PC-9 (cell line): ENCODE data around the gene MRPL1. TPM values are rescaled to one million over a fixed set of nuclear protein-coding genes. Genes with fewer than 3 reads are reported as not detected.

ENCODE experiments used
- BruUV-seq: library from RNA; stranded (reverse); fragments of 400-500 nt; replicated peaks from 2 replicates; lab custom pipeline; 2021; lab: Mats Ljungman, UMichigan
- CTCF ChIA-PET: fragments of 300-600 bp; sonication (Branson Sonifier 250); formaldehyde crosslinking; loops from one replicate; lab custom pipeline; 2022; ENCODE audit warnings: antibody characterized with exemption; lab: Charles Lee
- POLR2A ChIA-PET: fragments of 300-600 bp; sonication (Branson Sonifier 250); formaldehyde crosslinking; loops from one replicate; lab custom pipeline; 2022; ENCODE audit warnings: antibody characterized with exemption; ENCODE audit not compliant: unreplicated experiment; lab: Charles Lee
- DNase-seq, 2 experiments: peaks; one replicate each; pipeline versions ENCODE4 v3.0.0 to v3.0.0-alpha.2; 2015 to 2022; ENCODE audit warnings: mixed read lengths in 1 of 2
- H2AFZ ChIP-seq: fragments of 200-600 bp; sonication (generic); 2 replicates; pipeline ENCODE4 v1.8.1; 2017; ENCODE audit warnings: antibody characterized with exemption
- H3F3A ChIP-seq: fragments of 200-600 bp; sonication (generic); 2 replicates; pipeline ENCODE4 v1.8.1; 2017; ENCODE audit warnings: antibody characterized with exemption, mild to moderate bottlenecking, low read depth; ENCODE audit not compliant: insufficient read depth
- H3K27ac ChIP-seq: fragments of 200-600 bp; sonication (generic); 2 replicates; pipeline ENCODE4 v1.6.1; 2016; ENCODE audit warnings: mixed run types
- H3K27me3 ChIP-seq: fragments of 200-600 bp; sonication (generic); 2 replicates; pipeline ENCODE4 v1.6.1; 2016; ENCODE audit warnings: low read depth, mixed run types; ENCODE audit not compliant: insufficient read depth
- H3K36me3 ChIP-seq: fragments of 200-600 bp; sonication (generic); 2 replicates; pipeline ENCODE4 v1.6.1; 2016; ENCODE audit warnings: low read depth, mixed run types
- H3K4me1 ChIP-seq: fragments of 200-600 bp; sonication (generic); replicated peaks from 2 replicates; pipeline ENCODE4 v1.6.1; 2016; ENCODE audit warnings: mixed run types; ENCODE audit not compliant: insufficient read depth
- H3K4me2 ChIP-seq: fragments of 200-600 bp; sonication (generic); 2 replicates; pipeline ENCODE4 v1.6.1; 2017; ENCODE audit warnings: mixed run types
- H3K4me3 ChIP-seq: fragments of 200-600 bp; sonication (generic); 2 replicates; pipeline ENCODE4 v1.6.1; 2016; ENCODE audit warnings: mixed run types
- H3K79me2 ChIP-seq: fragments of 200-600 bp; sonication (generic); 2 replicates; pipeline ENCODE4 v1.6.1; 2017; ENCODE audit warnings: low read depth, mixed run types
- H3K9me2 ChIP-seq: fragments of 200-600 bp; sonication (generic); 2 replicates; pipeline ENCODE4 v1.8.1; 2017; ENCODE audit warnings: mild to moderate bottlenecking; ENCODE audit not compliant: insufficient read depth
- H3K9me3 ChIP-seq: fragments of 200-600 bp; sonication (generic); 2 replicates; pipeline ENCODE4 v1.8.1; 2016; ENCODE audit warnings: low read depth; ENCODE audit not compliant: insufficient read depth
- H4K20me1 ChIP-seq: fragments of 200-600 bp; sonication (generic); 2 replicates; pipeline ENCODE4 v1.8.1; 2017; ENCODE audit not compliant: insufficient read depth
- EZH2 ChIP-seq: fragments of 200-600 bp; sonication (generic); IDR thresholded peaks from 2 replicates; pipeline ENCODE4 v1.8.0; 2017; ENCODE audit warnings: antibody characterized with exemption, low read depth
- intact Hi-C: fragments of 100-400 bp; cut with micrococcal nuclease; formaldehyde crosslinking; loops from one replicate; pipeline ENCODE4 v1.10.0; 2022; ENCODE audit not compliant: unreplicated experiment
- total RNA-seq: library from RNA; stranded (reverse); gene quantifications from 2 replicates; pipeline ENCODE4 v1.2.3, GENCODE V29; 2021
- TF ChIP-seq, protein P1 (sequence below): fragments of 200-600 bp; sonication (generic); conservative IDR thresholded peaks from 2 replicates; pipeline ENCODE4 v1.6.1; 2017; ENCODE audit warnings: mixed run types, antibody characterized with exemption, mild to moderate bottlenecking, moderate library complexity

The MRPL1 gene
- total RNA-seq, 1 experiment from 2014 or later: 20.3 TPM

DNA sequence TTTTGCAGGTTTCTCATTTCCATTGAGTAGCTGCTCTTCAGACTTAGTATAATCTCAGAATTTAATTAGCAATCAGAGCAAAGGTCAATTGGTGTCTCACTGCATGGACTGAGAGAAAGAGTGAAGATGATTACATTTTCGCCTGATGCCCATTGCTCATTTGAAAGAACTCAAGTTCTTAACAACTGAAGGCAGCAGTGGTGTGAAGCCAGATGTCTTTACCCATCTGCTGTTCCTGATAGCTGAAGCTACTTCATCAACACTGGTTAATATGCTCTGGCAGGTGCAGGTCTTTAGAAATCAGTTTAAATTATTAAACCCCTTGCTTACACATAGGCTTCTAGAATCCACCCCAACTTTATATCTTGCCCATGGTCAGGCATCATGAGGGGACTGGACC is 130.0 kb downstream of the MRPL1 start:
- Histone ChIP-seq H3F3A (no peaks in the 10 kb centered on the region), H2AFZ (no peak overlapping the region), H3K27ac (no peak overlapping the region), H3K4me1 (no peaks in the 10 kb centered on the region), H3K79me2 (no peaks in the 10 kb centered on the region), H3K9me2 (no peaks in the 10 kb centered on the region), H3K4me3 (no peak overlapping the region), H3K36me3 (no peaks in the 10 kb centered on the region), H3K9me3 (no peaks in the 10 kb centered on the region), H3K27me3 (no peaks in the 10 kb centered on the region), H4K20me1 (no peaks in the 10 kb centered on the region), H3K4me2 (no peak overlapping the region)
- ChIA-PET POLR2A (interaction anchor here (0.6 kb wide), 1 partner anchor 13 kb away, joined by 3 read pairs; no protein-coding TSS in a partner anchor), CTCF (interaction anchor here (0.6 kb wide), 1 partner anchor 8 kb away, joined by 4 read pairs; no protein-coding TSS in a partner anchor)
- DNase-seq: no peak
- TF ChIP-seq EZH2: no peak
- TF ChIP-seq, protein P1, sequence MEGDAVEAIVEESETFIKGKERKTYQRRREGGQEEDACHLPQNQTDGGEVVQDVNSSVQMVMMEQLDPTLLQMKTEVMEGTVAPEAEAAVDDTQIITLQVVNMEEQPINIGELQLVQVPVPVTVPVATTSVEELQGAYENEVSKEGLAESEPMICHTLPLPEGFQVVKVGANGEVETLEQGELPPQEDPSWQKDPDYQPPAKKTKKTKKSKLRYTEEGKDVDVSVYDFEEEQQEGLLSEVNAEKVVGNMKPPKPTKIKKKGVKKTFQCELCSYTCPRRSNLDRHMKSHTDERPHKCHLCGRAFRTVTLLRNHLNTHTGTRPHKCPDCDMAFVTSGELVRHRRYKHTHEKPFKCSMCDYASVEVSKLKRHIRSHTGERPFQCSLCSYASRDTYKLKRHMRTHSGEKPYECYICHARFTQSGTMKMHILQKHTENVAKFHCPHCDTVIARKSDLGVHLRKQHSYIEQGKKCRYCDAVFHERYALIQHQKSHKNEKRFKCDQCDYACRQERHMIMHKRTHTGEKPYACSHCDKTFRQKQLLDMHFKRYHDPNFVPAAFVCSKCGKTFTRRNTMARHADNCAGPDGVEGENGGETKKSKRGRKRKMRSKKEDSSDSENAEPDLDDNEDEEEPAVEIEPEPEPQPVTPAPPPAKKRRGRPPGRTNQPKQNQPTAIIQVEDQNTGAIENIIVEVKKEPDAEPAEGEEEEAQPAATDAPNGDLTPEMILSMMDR: no peak
- intact Hi-C loops: no loop called here
- no TSS peak for BruUV-seq

DNA sequence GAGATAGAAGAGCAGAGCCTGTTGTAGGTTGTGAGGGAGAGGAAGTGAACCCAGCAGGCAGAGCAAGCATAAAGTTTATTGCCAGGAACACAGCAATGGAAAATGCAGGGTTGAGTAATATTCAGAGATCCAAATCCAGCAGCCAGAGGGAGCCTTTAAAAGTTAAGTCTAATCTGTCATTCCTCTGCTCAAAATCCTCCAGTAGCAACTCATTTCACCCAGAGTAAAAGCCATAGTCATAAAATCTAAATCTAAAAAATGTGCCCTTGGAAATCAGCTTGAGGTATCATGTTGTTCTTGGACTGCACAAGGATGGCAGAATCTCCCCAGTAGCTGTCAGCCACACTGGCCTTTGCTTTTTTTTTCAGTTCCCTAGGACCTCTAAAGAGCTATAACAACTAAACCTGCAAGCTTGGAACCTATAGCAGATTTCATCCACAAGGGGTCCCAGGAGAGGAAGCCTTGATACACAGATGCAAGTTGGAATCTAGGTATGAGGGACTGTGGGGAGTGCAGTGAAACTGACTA is 131.6 kb downstream of the MRPL1 start:
- BruUV-seq: no TSS peak
- H3K27ac ChIP-seq: no peak overlapping the region

DNA sequence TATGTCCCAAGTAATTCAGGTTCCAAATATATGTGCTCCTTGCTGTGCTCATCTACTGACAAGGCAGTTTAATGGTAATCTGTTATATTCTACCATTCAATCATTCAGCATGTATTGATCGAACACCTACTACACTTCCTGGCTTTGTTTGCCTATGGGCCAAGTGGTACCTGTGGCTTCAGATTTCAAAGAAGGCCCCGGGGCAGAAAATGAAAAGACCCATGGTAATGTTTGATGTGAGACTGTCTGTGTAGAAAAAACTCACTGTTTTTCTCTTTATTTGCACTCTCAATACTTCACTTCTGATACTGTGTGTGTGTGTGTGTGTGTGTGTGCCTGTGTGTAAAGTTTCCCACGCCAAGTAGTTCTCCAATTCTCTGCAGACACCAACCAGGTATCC is 133.4 kb downstream of the MRPL1 start:
- Histone ChIP-seq H3K27ac (no peak overlapping the region), H3K79me2 (no peaks in the 10 kb centered on the region), H3K4me1 (no peaks in the 10 kb centered on the region), H3K4me2 (no peak overlapping the region), H3K27me3 (no peaks in the 10 kb centered on the region), H4K20me1 (no peaks in the 10 kb centered on the region), H2AFZ (no peak overlapping the region), H3K4me3 (no peak overlapping the region), H3F3A (no peaks in the 10 kb centered on the region), H3K9me2 (no peaks in the 10 kb centered on the region), H3K36me3 (no peaks in the 10 kb centered on the region), H3K9me3 (no peaks in the 10 kb centered on the region)
- no peak for TF ChIP-seq EZH2
- TF ChIP-seq, protein P1: no peak
- ChIA-PET CTCF (no interaction called here), POLR2A (no interaction called here)
- no peak for DNase-seq
- no TSS peak for BruUV-seq
- intact Hi-C loops: no loop called here

More for the DNA sequence above, 131.6 kb downstream of the MRPL1 start:
- intact Hi-C loops: loop anchor here (1.0 kb wide), 1 partner anchor 523 kb away; no protein-coding TSS in a partner anchor
- peak in 1 of 2 experiments; percentile 16 for DNase-seq
- H3K36me3 ChIP-seq: no peaks in the 10 kb centered on the region
- no peaks in the 10 kb centered on the region for H3K9me2 ChIP-seq
- H3K4me3 ChIP-seq: no peak overlapping the region
- POLR2A ChIA-PET: interaction anchor here (0.5 to 0.6 kb wide), 2 partner anchors 69 to 178 kb away, joined by 3 to 16 read pairs; no protein-coding TSS in a partner anchor
- no peaks in the 10 kb centered on the region for H4K20me1 ChIP-seq
- H3F3A ChIP-seq: no peaks in the 10 kb centered on the region
- H3K9me3 ChIP-seq: no peaks in the 10 kb centered on the region
- H3K4me2 ChIP-seq: no peak overlapping the region
- CTCF ChIA-PET: interaction anchor here (1.0 kb wide), 1 partner anchor 27 kb away, joined by 3 read pairs; no protein-coding TSS in a partner anchor
- no peaks in the 10 kb centered on the region for H3K79me2 ChIP-seq
- TF ChIP-seq, protein P1: peak; percentile 66
- TF ChIP-seq EZH2: no peak
- no peaks in the 10 kb centered on the region for H3K4me1 ChIP-seq
- no peak overlapping the region for H2AFZ ChIP-seq
- no peaks in the 10 kb centered on the region for H3K27me3 ChIP-seq
